Gastrocnemius medialis (tissue), 4 donors: Measurements from ENCODE around the gene PPP1R9B. TPM values are rescaled to one million over a fixed set of nuclear protein-coding genes. Genes with fewer than 3 reads are reported as not detected.

Experiments
- ATAC-seq, 2 donors: fragments of 150-250 bp; one replicate each; pipeline ENCODE4 v1.9.1; 2016
- DNase-seq, 2 donors: peaks; one replicate each; pipeline ENCODE4 v3.0.0-alpha.2; 2019
- H3K27ac ChIP-seq, 4 donors: fragments of 200-600 bp; sonication (generic); 1 replicate in 1 of 4; 2 replicates in 3 of 4; pipeline ENCODE4 v1.5.1; 2016 to 2018; ENCODE audit warnings: mild to moderate bottlenecking in 2 of 4, moderate library complexity in 1 of 4
- H3K27me3 ChIP-seq, 3 donors: fragments of 200-600 bp; sonication (generic) in 2 of 3; 1 replicate in 1 of 3; 2 replicates in 2 of 3; pipeline versions ENCODE4 v1.5.1 to v1.6.0; 2016 to 2019; ENCODE audit warnings: mild to moderate bottlenecking in 1 of 3, moderate library complexity in 1 of 3
- H3K36me3 ChIP-seq, 2 donors: fragments of 200-600 bp; sonication (generic) in 1 of 2; one replicate each; pipeline ENCODE4 v1.5.1; 2017 to 2018
- H3K4me1 ChIP-seq, 2 donors: fragments of 200-600 bp; sonication (generic) in 1 of 2; one replicate each; pipeline ENCODE4 v1.5.1; 2016 to 2017; ENCODE audit warnings: mild to moderate bottlenecking in 2 of 2
- H3K4me3 ChIP-seq, 4 donors: fragments of 200-600 bp; sonication (generic) in 3 of 4; 1 replicate in 1 of 4; 2 replicates in 3 of 4; pipeline ENCODE4 v1.5.1; 2016 to 2019; ENCODE audit warnings: mild to moderate bottlenecking in 2 of 4
- H3K9me3 ChIP-seq, 3 donors: fragments of 200-600 bp; sonication (generic) in 2 of 3; 1 replicate in 1 of 3; 2 replicates in 2 of 3; pipeline ENCODE4 v1.5.1; 2016 to 2019
- CTCF ChIP-seq, 5 experiments: fragments of 450-650 bp in 3 of 5; fragments of 200-600 bp in 2 of 5; sonication (generic) in 2 of 5; IDR thresholded peaks in 4 of 5; conservative IDR thresholded peaks in 1 of 5; 1 replicate in 4 of 5; 2 replicates in 1 of 5; pipeline ENCODE4 v1.5.1; 2016 to 2019; ENCODE audit warnings: antibody characterized with exemption in 5 of 5, mild to moderate bottlenecking in 3 of 5, moderate library complexity in 3 of 5
- POLR2A ChIP-seq, 2 donors: fragments of 450-650 bp; IDR thresholded peaks; one replicate each; pipeline ENCODE4 v1.6.1; 2017; ENCODE audit warnings: antibody characterized with exemption in 2 of 2, mild to moderate bottlenecking in 2 of 2, moderate library complexity in 2 of 2
- in situ Hi-C, 4 donors: fragments of 200-750 bp; cut with MboI; loops; one replicate each; pipeline versions ENCODE4 v1.15.0 to v1.8.0; 2017; ENCODE audit warnings: low sequenced_read_pairs in 4 of 4
- intact Hi-C: fragments of 100-400 bp; cut with DNase I; formaldehyde crosslinking; loops from one replicate; pipeline ENCODE4 v1.15.1; 2023; ENCODE audit warnings: low total_unique reads
- total RNA-seq, 4 donors: library from RNA; depleted of rRNA; stranded (reverse); fragments of >200 nt; gene quantifications; one replicate each; pipeline versions ENCODE4 v1.1.0 to v1.2.3, GENCODE V29; 2016

Gene PPP1R9B
- total RNA-seq, 4 donors from 2014 or later, result 4.7 to 18.8 (median 11.0) TPM

- Histone ChIP-seq H3K27me3 (no peaks in the 10 kb centered on the region), H3K4me1 (peaks cover 33 to 44% of the 10 kb centered on the region in 2 donors), H3K9me3 (no peaks in the 10 kb centered on the region), H3K36me3 (peaks cover 0 to 36% of the 10 kb centered on the region in 2 donors), H3K27ac (peak overlapping the region; percentile 96 to 99 (median 98)), H3K4me3 (no peak overlapping the region)
- no peak for TF ChIP-seq CTCF (IDR thresholded peaks at IDR 0.05 in 4 of 5, conservative IDR thresholded peaks at IDR 0.05 in 1 of 5)
- no peak for TF ChIP-seq POLR2A (IDR thresholded peaks at IDR 0.05)
- no peak for ATAC-seq
- in situ Hi-C loops, result no loop called here
- intact Hi-C loops, result no loop called here
- no peak for DNase-seq
Measured at GRCh38 chr17:50105811-50106210, 44.7 kb downstream of the PPP1R9B start.

- ATAC-seq, result no peak
- no peak for DNase-seq
- intact Hi-C loops (no loop called here), in situ Hi-C loops (no loop called here)
- TF ChIP-seq CTCF (IDR thresholded peaks at IDR 0.05 in 4 of 5, conservative IDR thresholded peaks at IDR 0.05 in 1 of 5) (no peak), POLR2A (IDR thresholded peaks at IDR 0.05) (no peak)
- Histone ChIP-seq H3K4me3 (no peak overlapping the region), H3K27ac (peak overlapping the region; percentile 96 to 99 (median 98)), H3K36me3 (peaks cover 0 to 23% of the 10 kb centered on the region in 2 donors), H3K27me3 (no peaks in the 10 kb centered on the region), H3K9me3 (no peaks in the 10 kb centered on the region), H3K4me1 (peaks cover 46 to 55% of the 10 kb centered on the region in 2 donors)
Measured at GRCh38 chr17:50103941-50104340, 46.5 kb downstream of the PPP1R9B start.

- Histone ChIP-seq H3K9me3 (no peaks in the 10 kb centered on the region), H3K4me3 (no peak overlapping the region), H3K4me1 (peaks cover 53 to 62% of the 10 kb centered on the region in 2 donors), H3K36me3 (peaks cover 0 to 16% of the 10 kb centered on the region in 2 donors), H3K27me3 (no peaks in the 10 kb centered on the region), H3K27ac (peak overlapping the region; percentile 96 to 99 (median 98))
- no peak for ATAC-seq
- TF ChIP-seq CTCF (IDR thresholded peaks at IDR 0.05 in 4 of 5, conservative IDR thresholded peaks at IDR 0.05 in 1 of 5), result no peak
- no peak for TF ChIP-seq POLR2A (IDR thresholded peaks at IDR 0.05)
- no peak for DNase-seq
- intact Hi-C loops, result no loop called here
- in situ Hi-C loops, result no loop called here
Measured at GRCh38 chr17:50103252-50103651, 47.2 kb downstream of the PPP1R9B start.

- Histone ChIP-seq H3K4me3 (peak overlapping the region in 3 of 4 donors; percentile 25 to 38 (median 35)), H3K4me1 (peaks cover 62 to 71% of the 10 kb centered on the region in 2 donors), H3K36me3 (peaks cover 0 to 9% of the 10 kb centered on the region in 2 donors), H3K9me3 (no peaks in the 10 kb centered on the region), H3K27me3 (no peaks in the 10 kb centered on the region), H3K27ac (peak overlapping the region; percentile 96 to 99 (median 98))
- in situ Hi-C loops (no loop called here), intact Hi-C loops (no loop called here)
- TF ChIP-seq CTCF (IDR thresholded peaks at IDR 0.05 in 4 of 5, conservative IDR thresholded peaks at IDR 0.05 in 1 of 5) (no peak), POLR2A (IDR thresholded peaks at IDR 0.05) (peak; percentile 50 to 65)
- DNase-seq (peak; percentile 78 to 93), ATAC-seq (peak; percentile 41 to 63)
Measured at GRCh38 chr17:50102164-50102991, 48.1 kb downstream of the PPP1R9B start.
